Activated CD4-positive, alpha-beta T cell treated with anti-CD3 and anti-CD28 coated beads, Interleukin-2, amount 50 U/mL, for 16 hours (primary cell): Measurements from ENCODE around the gene CREB3L1.
"Not testable (repeated sequence)": the region's sequence is repeated elsewhere in the genome, so short reads cannot be mapped to it uniquely, and the experiment has no call there.

Experiments used
- DNase-seq: peaks from one replicate; pipeline ENCODE4 v3.0.0-alpha.2; 2020

CREB3L1 gene

DNA sequence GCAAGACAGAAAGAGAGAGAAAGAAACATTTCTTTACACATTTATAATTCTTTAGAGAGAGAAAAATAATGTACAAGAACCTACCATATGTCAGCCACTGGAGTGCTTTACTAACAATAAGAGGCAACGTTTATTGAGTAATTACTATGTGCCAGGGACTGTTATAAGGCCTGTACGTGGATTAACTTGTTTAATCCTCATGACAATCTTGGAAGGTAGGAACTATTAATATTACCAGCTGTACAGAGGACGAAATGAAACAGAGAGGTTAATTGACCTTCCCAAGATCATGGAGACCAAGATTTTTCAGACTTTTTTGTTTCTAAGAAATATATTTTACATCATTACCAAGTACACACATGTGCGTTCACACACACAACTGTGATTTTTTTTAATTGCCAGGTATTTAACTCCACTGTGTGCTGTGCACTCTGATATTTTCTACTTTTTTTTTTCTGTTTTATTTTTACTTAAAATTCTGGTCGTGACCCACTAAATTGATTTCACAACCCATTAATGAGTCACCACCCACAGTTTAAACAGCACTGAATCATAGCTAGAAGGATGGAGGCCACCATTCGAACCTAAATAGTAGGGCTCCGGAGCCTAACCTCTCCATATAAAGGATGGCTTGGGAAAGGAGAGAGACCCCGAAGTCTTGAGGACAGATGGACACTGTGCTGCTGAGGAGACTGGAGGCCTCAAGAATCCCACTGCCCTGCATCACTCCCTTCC is 21.4 kb downstream of the CREB3L1 start:
- DNase-seq: peak; percentile 46

GRCh38 chr11:46299451-46299961 is 22.0 kb downstream of the CREB3L1 start:
- DNase-seq: no peak

DNA sequence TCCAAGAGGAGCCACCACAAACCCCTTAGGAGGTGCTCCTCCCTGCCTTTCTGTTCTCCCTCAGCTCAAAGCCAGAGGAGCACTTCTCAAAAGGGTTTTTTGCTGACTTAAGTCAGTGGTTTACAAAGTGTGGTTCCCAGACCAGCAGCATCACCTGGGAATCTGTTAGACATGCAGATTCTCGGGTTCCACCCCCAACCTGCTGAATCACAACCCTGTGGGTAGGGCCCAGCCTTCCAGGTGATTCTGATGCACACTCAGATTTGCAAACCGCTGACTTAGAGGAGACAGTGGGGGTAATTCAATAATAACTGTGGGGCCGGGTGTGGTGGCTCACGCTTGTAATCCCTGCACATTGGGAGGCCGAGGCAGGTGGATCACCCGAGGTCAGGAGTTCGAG is 22.8 kb downstream of the CREB3L1 start:
- peak; percentile 18 for DNase-seq

- no peak for DNase-seq
Observed at GRCh38 chr11:46302866-46303265, 25.4 kb downstream of the CREB3L1 start.

GRCh38 chr11:46304036-46304435 is 26.6 kb downstream of the CREB3L1 start:
- not testable (repeated sequence) for DNase-seq

- DNase-seq: no peak
Observed at GRCh38 chr11:46304605-46305179, 27.2 kb downstream of the CREB3L1 start.

DNA sequence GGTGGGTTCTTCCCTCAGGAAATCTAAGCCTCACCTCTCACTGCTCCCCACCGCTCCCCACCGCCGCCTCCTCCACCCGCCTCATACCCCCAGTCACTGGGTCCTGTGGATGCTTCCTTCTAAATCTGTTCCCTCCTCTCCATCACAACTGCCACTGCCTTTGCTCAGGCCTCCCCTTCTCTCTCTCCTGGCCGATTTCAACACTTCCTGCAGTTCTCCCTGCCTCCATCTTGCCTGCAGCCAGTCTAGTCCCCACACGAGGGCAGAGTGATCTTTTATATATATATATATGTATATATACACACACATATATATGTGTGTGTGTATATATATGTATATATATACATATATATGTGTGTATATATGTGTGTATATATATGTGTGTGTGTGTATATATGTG is 27.8 kb downstream of the CREB3L1 start:
- no peak for DNase-seq

- no peak for DNase-seq
Observed at GRCh38 chr11:46306296-46306853, 28.9 kb downstream of the CREB3L1 start.

GRCh38 chr11:46307369-46307768 is 29.9 kb downstream of the CREB3L1 start:
- DNase-seq: no peak

DNA sequence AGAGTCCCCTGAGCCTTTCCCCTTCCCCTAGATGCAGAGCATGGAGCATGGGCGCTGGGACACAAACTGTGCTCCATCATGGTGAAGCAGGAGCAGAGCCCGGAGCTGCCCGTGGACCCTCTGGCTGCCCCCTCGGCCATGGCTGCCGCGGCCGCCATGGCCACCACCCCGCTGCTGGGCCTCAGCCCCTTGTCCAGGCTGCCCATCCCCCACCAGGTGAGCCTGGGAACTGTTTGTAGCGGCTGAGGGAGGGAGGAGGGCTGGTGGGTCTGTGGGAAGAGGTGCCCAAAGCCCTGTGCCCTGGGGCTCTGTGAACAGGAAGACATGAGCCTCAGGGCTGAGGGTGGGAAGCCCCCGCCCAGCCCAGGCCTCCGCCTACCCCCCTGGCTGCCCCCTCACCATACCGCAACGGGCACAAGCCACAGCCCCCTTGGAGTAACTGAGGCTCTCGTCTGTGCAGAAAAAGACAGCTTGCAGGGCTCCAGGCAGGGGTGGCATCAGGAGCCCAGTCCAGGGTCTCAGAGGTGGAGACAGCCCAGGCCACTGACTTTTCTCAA is 30.4 kb downstream of the CREB3L1 start:
- DNase-seq: no peak

- DNase-seq: peak; percentile 69
Observed at GRCh38 chr11:46308631-46309419, 31.4 kb downstream of the CREB3L1 start.

- DNase-seq: no peak
Observed at GRCh38 chr11:46309814-46310259, 32.4 kb downstream of the CREB3L1 start.

DNA sequence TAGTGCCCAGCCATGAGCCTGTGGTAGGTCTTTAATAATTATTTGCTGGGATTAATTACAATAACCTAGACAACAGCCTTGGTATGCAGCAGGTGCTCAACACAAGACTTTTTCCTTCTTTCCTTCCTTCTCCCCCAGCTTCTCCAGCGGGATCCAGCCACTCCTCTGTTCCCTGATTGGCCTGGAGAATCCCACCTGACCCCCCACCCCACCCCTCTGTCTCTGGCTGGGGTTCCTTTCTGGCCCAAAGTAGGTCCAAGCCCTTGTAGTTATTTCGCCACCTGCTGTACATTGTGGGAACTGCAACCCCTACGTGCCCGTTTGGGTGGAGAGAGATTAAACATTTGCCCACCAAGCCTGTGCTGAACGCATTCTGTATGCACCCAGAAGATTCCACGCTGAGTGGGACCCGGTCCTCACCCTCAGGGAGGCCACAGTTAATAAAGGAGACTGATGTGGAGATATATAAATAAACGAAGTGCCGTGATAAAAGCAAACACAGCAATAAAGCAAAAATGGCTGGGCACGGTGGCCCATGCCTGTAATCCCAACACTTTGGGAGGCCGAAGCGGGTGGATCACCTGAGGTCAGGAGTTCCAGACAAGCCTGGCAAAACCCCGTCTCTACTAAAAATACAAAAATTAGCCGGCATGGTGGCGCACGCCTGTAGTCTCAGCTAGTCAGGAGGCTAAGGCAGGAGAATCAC is 37.7 kb downstream of the CREB3L1 start:
- peak; percentile 71 for DNase-seq

DNA sequence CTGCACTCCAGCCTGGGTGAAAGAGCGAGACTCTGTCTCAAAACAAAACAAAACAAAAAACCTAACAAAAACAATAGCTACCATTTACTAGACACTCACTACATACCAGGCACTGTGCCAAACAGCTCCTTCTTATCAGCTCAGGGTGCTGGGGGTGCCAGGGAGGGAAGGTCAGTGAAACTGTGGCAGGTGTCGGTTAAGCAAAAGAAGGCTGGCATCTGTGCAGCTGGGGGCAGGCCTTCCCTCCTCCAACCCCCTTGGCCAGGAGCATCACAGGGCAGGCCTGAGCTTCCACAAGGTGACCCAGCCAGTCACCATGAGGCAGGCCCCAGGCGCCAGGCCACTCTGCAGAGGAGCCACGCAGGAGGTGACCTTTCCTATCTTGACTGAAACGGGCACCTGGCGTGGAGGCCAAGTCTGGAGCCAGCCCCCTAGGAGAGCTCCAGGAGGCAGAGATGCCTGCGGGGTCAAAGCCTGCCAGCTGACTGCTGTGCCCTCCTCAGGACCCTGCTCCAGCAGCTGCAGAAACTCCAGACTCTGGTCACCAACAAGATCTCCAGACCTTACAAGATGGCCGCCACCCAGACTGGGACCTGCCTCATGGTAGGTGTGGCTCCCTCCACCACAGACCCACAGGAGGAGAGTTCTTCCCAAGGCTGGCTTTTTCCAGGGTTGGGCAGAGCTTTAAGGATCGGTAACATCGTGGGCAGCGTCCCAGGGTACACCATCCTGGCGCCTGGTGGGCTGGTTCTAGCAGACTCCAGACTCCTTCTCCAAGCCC is 38.5 kb downstream of the CREB3L1 start:
- no peak for DNase-seq

- no peak for DNase-seq
Observed at GRCh38 chr11:46319074-46319453, 41.6 kb downstream of the CREB3L1 start.

- no peak for DNase-seq
Observed at GRCh38 chr11:46321757-46322156, 44.3 kb downstream of the CREB3L1 start.

GRCh38 chr11:46322759-46323158 is 45.3 kb downstream of the CREB3L1 start:
- DNase-seq: no peak

GRCh38 chr11:46326813-46327416 is 49.5 kb downstream of the CREB3L1 start:
- no peak for DNase-seq

DNA sequence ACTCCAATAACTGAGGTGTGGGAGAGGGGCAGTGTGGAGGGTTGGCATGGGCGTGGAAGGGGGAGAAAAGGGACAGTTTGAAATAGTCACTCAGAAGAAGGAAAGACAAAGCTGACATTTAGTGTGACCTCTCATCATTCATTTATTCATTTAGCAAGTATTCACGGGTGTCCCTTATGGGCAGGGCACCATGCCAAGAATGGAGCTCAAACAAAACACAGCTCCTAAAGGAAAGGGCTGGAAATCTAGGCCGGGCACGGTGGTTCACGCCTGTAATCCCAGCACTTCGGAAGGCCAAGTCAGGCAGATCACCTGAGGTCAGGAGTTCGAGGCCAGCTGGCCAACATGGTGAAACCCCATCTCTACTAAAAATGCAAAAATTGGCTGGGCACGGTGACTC is 50.4 kb downstream of the CREB3L1 start:
- DNase-seq: no peak

DNA sequence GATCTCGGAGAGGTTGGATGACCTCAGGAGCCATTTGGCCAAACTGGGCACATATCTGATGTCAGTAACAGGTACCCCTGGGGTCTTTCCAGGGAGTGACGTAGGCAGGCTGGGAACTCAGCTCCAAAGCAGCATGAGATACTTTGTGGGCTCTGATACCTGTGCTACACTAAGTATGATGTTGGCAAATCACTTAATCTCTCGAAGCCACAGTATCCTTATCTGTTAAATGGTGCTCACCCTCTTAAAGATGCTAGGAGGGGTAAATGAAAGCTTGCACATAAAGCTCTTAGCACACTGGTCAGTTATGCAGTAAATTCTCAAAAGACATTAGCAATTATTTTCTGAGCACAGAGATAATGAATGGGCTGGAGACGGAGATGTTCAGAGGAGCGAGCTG is 52.7 kb downstream of the CREB3L1 start:
- no peak for DNase-seq
